Chondrocyte (in vitro differentiated cells): ENCODE results near the gene PGBD2. TPM values are rescaled to one million over a fixed set of nuclear protein-coding genes. Genes with fewer than 3 reads are reported as not detected.

Experiments used
- DNase-seq: peaks from one replicate; pipeline ENCODE4 v3.0.0; 2021; ENCODE audit warnings: mixed read lengths, low spot score
- H3K27ac Mint-ChIP-seq: one replicate; pipeline ENCODE4 v1.8.0; 2021; ENCODE audit warnings: mild to moderate bottlenecking, moderate library complexity, mixed read lengths; ENCODE audit not compliant: unreplicated experiment
- H3K27me3 Mint-ChIP-seq: 2 replicates; pipeline ENCODE4 v1.8.0; 2021; ENCODE audit warnings: low read depth, mixed read lengths
- H3K36me3 Mint-ChIP-seq: 2 replicates; pipeline ENCODE4 v1.8.0; 2021; ENCODE audit warnings: low read depth, mixed read lengths
- H3K4me1 Mint-ChIP-seq: 2 replicates; pipeline ENCODE4 v1.8.0; 2021; ENCODE audit warnings: low read depth, mild to moderate bottlenecking, mixed read lengths
- H3K4me3 Mint-ChIP-seq: one replicate; pipeline ENCODE4 v1.8.0; 2021; ENCODE audit warnings: mild to moderate bottlenecking, moderate library complexity, mixed read lengths; ENCODE audit not compliant: unreplicated experiment
- H3K9me3 Mint-ChIP-seq: 2 replicates; pipeline ENCODE4 v1.8.0; 2021; ENCODE audit warnings: low read depth, mixed read lengths
- CTCF ChIP-seq: fragments of 200-600 bp; sonication (generic); IDR thresholded peaks from 2 replicates; pipeline ENCODE4 v1.5.0; 2021; ENCODE audit warnings: antibody characterized with exemption, mild to moderate bottlenecking, moderate library complexity
- long read RNA-seq: library from polyadenylated mRNA; stranded (forward); transcript quantifications from one replicate; pipeline ENCODE4 v2.0.0, GENCODE V29; 2021
- total RNA-seq: library from RNA; stranded (reverse); gene quantifications from 3 replicates; pipeline ENCODE4 v1.2.1, GENCODE V29; 2021

The PGBD2 gene
- total RNA-seq, result 5.2 to 6.0 TPM (median 5.8 TPM) in 3 replicates
- long read RNA-seq, transcript PGBD2-201 (3 exons, 2,136 nt), result major isoform, 13 of 20 reads
- long read RNA-seq, partial matches to known transcripts, result 0 of 20 reads
- long read RNA-seq, other reads (novel, unspliced or antisense), result 5 of 20 reads

- Mint-ChIP-seq H3K36me3 (peaks cover 3% of the 10 kb centered on the region), H3K27ac (peak within 1 kb of the TSS; percentile 99), H3K4me1 (peaks cover 25% of the 10 kb centered on the region), H3K9me3 (no peaks in the 10 kb centered on the region), H3K27me3 (peaks cover 12% of the 10 kb centered on the region), H3K4me3 (peak within 1 kb of the TSS; percentile 98)
- TF ChIP-seq CTCF, result peak; percentile 84
- peak; percentile 96 for DNase-seq
Measured at GRCh38 chr1:248906009-248906752, at the start of gene PGBD2. Gene PGBD2 (plus strand): TSS chr1:248906235. CDS start chr1:248913863, 7,628 bp downstream.

- no peak for TF ChIP-seq CTCF
- DNase-seq, result no peak
- no peaks in the 10 kb centered on the region for H3K27me3 Mint-ChIP-seq
- peaks cover 20% of the 10 kb centered on the region for H3K4me1 Mint-ChIP-seq
- H3K9me3 Mint-ChIP-seq, result no peaks in the 10 kb centered on the region
- H3K27ac Mint-ChIP-seq, result no peak overlapping the region
- H3K36me3 Mint-ChIP-seq, result peaks cover 3% of the 10 kb centered on the region
- H3K4me3 Mint-ChIP-seq, result peak overlapping the region; percentile 78
Measured at GRCh38 chr1:248857201-248857600, 48.8 kb upstream of the PGBD2 start.

GRCh38 chr1:248857749-248858095, 48.3 kb upstream of the PGBD2 start:
- Mint-ChIP-seq H3K4me3 (peak overlapping the region; percentile 78), H3K27me3 (no peaks in the 10 kb centered on the region), H3K9me3 (no peaks in the 10 kb centered on the region), H3K36me3 (peaks cover 3% of the 10 kb centered on the region), H3K4me1 (peaks cover 24% of the 10 kb centered on the region), H3K27ac (peak overlapping the region; percentile 81)
- no peak for TF ChIP-seq CTCF
- DNase-seq, result no peak

DNA sequence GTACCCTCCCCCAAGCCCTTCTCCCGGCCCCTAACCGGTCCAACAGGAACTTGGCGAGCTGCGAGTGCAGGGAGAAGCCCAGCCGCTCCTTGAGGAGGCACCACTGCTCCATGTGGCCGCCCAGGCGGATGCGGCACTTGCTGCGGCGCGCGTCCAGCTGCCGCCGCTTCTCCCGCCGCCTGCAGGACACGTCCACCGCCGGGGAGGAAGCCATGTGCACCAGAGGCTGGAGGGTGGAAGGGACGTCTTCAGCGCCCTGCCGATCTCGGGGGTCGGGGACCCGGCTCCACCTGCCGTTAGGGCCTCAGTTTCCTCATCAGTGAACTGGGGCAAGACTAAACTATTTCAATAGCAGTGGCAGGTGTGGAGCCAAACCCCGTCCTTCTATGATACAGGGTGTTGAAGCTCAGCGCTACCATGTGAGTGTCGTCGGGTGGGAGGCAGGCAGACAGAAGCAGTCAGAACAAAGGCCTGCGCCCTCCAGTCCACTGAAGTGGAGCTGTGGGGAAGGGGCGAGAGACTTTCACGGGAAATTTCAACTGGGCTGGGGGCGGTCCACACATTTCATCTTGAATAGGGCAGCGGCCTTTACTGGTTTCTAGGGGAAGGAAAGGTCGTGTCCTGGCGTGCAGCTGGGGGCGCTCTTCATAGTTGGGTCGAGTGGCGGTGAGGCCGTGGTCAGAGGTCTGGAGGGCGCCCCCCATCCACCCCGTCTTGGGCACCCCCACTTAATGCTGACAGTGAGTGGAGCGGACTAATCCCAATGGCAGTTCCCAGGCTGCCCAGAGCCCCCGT, 47.7 kb upstream of the PGBD2 start:
- Mint-ChIP-seq H3K27me3 (no peaks in the 10 kb centered on the region), H3K4me3 (peak overlapping the region; percentile 78), H3K9me3 (no peaks in the 10 kb centered on the region), H3K27ac (peak overlapping the region; percentile 81), H3K36me3 (peaks cover 3% of the 10 kb centered on the region), H3K4me1 (peaks cover 28% of the 10 kb centered on the region)
- peak; percentile 65 for TF ChIP-seq CTCF
- DNase-seq, result no peak
